ENCODE measurements around the gene NOTUM. TPM values are rescaled to one million over a fixed set of nuclear protein-coding genes. Genes with fewer than 3 reads are reported as not detected.

Gene NOTUM
- total and polyA plus RNA-seq, 9 of the 15 experiments (the other 6 are each of a cell fraction or from before 2014, with no cell fraction given), result 0.03 to 14.0 (median 4.1) TPM

DNA sequence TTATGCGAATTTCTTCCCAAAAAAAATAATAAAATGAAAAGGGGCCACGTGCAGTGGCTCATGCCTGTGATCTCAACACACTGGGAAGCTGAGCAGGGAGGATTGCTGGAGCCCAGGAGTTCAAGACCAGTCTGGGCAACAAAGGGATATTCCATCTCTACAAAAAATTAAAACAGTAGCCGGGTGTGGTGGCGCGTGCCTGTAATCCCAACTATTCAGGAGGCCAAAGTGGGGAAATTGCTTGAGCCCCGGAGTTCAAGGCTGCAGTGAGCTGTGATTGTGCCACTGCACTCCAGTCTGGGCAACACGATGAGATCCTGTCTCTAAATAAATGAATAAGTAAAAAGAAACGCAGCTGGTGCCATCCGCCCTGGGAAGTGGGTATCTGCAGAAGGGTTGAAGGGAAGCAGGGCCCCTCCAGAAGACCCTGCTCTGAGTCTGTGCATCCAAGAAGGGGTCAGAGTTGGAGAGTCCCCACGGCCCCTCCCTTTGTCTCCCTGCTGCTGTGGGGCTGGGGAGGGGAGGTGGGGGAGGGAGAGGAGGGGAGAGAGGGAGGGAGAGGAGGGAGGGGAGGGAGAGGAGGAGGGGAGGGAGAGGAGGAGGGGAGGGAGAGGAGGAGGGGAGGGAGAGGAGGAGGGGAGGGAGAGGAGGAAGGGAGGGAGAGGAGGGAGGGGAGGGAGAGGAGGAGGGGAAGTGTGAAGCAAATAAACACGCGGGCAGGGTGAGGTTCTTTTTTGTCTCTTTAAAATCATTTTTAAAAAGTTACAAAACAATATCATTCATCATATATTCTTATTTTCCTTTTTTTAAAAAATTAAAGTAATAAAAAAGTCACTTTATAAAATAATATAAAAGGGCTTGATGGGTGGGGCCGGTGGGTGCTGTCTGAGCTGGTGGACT lies 9.0 kb downstream of the NOTUM start:
- no peak overlapping the region for H3K4me3 ChIP-seq
- no peak for DNase-seq (ENCODE audit: extremely low read depth in 1 of 4, low spot score in 3 of 4)
- H3K36me3 ChIP-seq (ENCODE audit: control insufficient read depth, insufficient read depth, low read length), result peaks cover 16% of the 10 kb centered on the region; the same call in 2 of the 3 replicates
- no peaks in the 10 kb centered on the region for H3K9me1 ChIP-seq (ENCODE audit: control insufficient read depth, insufficient read depth, low read length)
- no peaks in the 10 kb centered on the region for H4K20me1 ChIP-seq (replicated peaks; ENCODE audit: control insufficient read depth, insufficient read depth, low read length)
- 62% methylated on average over 9 of the region's 13 CpGs for WGBS (ENCODE audit: insufficient coverage, low coverage, missing lambda C conversion rate)
- H2AFZ ChIP-seq (ENCODE audit: low read depth, low read length), result no peak overlapping the region
- TF ChIP-seq ZNF263 (CRISPR knock-in tag; IDR thresholded peaks at IDR 0.05; ENCODE audit: borderline replicate concordance) (0 out of 2 replicates have a peak, but pooled peaks have one; percentile 29), SP1 (CRISPR knock-in tag; IDR thresholded peaks at IDR 0.05) (no peak), PCBP2 (IDR thresholded peaks at IDR 0.05; ENCODE audit: low read depth, low read length, poor library complexity, severe bottlenecking) (peak; percentile 90)
- no peak for FAIRE-seq
- no peak overlapping the region for H3K4me2 ChIP-seq (ENCODE audit: insufficient read depth, low read length)
- ChIA-PET CTCF (ENCODE audit: low intra/inter-chr PET ratio) (no interaction called here), POLR2A (interaction anchor here (0.6 to 1.2 kb wide), 6 partner anchors 8 to 256 kb away, joined by 3 to 4 read pairs (median 3); no protein-coding TSS in a partner anchor)
- no TSS peak for BruUV-seq (replicated peaks)
- in situ Hi-C loops (cut with MboI) (no loop called here), intact Hi-C loops (cut with micrococcal nuclease) (loop anchor here (10.0 kb wide), 1 partner anchor 203 kb away; no protein-coding TSS in a partner anchor)
- H3K27ac ChIP-seq (ENCODE audit: extremely low read depth, low read depth, low read length), result no peak overlapping the region
- peak overlapping the region in 1 of 2 experiments; percentile 74; a peak in 1 of 4 replicates for H3K9ac ChIP-seq (ENCODE audit: insufficient read depth in 1 of 2, low read depth in 2 of 2, low read length in 2 of 2)
- H3K27me3 ChIP-seq (ENCODE audit: control insufficient read depth in 2 of 2, insufficient read depth in 2 of 2, low read length in 2 of 2), result no peaks in the 10 kb centered on the region
- no peaks in the 10 kb centered on the region; the same call in 1 of the 2 replicates for H3K9me3 ChIP-seq (replicated peaks; ENCODE audit: control insufficient read depth, insufficient read depth, low read depth, low read length)
- H3K79me2 ChIP-seq (ENCODE audit: control insufficient read depth, insufficient read depth, low read length), result no peaks in the 10 kb centered on the region
- H3K4me1 ChIP-seq (replicated peaks in 1 of 2; ENCODE audit: control insufficient read depth in 2 of 2, insufficient read depth in 2 of 2, low read length in 2 of 2), result peaks cover 0 to 38% of the 10 kb centered on the region in 2 experiments; a peak in 3 of 5 replicates
- ATAC-seq, result no peak
